Osteocyte (in vitro differentiated cells): Measurements from ENCODE around the gene LRRC27. TPM values are rescaled to one million over a fixed set of nuclear protein-coding genes. Genes with fewer than 3 reads are reported as not detected.

Experiments used
- DNase-seq: peaks from one replicate; pipeline ENCODE4 v3.0.0; 2021; ENCODE audit warnings: mixed read lengths; ENCODE audit not compliant: unreplicated experiment; ENCODE audit errors: extremely low spot score
- H3K27ac Mint-ChIP-seq: one replicate; pipeline ENCODE4 v1.8.0; 2021; ENCODE audit warnings: mild to moderate bottlenecking, mixed read lengths; ENCODE audit not compliant: unreplicated experiment
- H3K27me3 Mint-ChIP-seq: one replicate; pipeline ENCODE4 v1.8.0; 2021; ENCODE audit warnings: mixed read lengths; ENCODE audit not compliant: unreplicated experiment
- H3K36me3 Mint-ChIP-seq: one replicate; pipeline ENCODE4 v1.8.0; 2021; ENCODE audit warnings: mixed read lengths; ENCODE audit not compliant: unreplicated experiment
- H3K4me1 Mint-ChIP-seq: one replicate; pipeline ENCODE4 v1.8.0; 2021; ENCODE audit warnings: mixed read lengths; ENCODE audit not compliant: unreplicated experiment
- H3K4me3 Mint-ChIP-seq: one replicate; pipeline ENCODE4 v1.8.0; 2021; ENCODE audit warnings: mild to moderate bottlenecking, moderate library complexity, mixed read lengths; ENCODE audit not compliant: unreplicated experiment
- H3K9me3 Mint-ChIP-seq: one replicate; pipeline ENCODE4 v1.8.0; 2021; ENCODE audit warnings: mixed read lengths; ENCODE audit not compliant: unreplicated experiment
- CTCF ChIP-seq: fragments of 200-600 bp; sonication (generic); IDR thresholded peaks from 2 replicates; pipeline ENCODE4 v1.5.0; 2021; ENCODE audit warnings: antibody characterized with exemption, mild to moderate bottlenecking, moderate library complexity
- total RNA-seq: library from RNA; stranded (reverse); gene quantifications from 2 replicates; pipeline ENCODE4 v1.2.1, GENCODE V29; 2021

The LRRC27 gene
- total RNA-seq, 1 donor from 2014 or later = 18.9 TPM

DNA sequence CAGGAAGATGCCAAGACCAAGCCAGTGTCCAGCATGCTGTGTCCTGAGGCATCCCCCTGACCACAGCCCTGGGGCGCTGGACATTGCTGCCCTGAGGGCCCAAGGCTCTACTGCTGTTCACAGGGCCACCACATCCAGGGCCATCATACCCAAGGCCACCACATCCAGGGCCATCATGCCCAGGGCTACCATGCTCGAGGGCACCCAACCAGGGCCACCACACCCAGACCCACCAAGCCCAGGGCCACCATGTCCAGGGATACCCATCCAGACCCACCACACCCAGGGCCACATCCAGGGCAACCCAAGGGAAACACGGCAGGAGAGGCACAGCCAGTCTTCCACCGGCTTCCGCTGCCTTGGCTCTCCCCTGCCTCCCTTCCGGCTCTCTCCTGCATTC is 41.4 kb upstream of the LRRC27 start:
- Mint-ChIP-seq H3K27ac (no peak overlapping the region), H3K4me3 (no peak overlapping the region), H3K36me3 (no peaks in the 10 kb centered on the region), H3K4me1 (peaks cover 5% of the 10 kb centered on the region), H3K9me3 (peaks cover 9% of the 10 kb centered on the region), H3K27me3 (peaks cover 30% of the 10 kb centered on the region)
- TF ChIP-seq CTCF = no peak
- no peak for DNase-seq

- H3K4me1 Mint-ChIP-seq = peaks cover 5% of the 10 kb centered on the region
- H3K4me3 Mint-ChIP-seq = no peak overlapping the region
- no peak for DNase-seq
- peaks cover 9% of the 10 kb centered on the region for H3K9me3 Mint-ChIP-seq
- TF ChIP-seq CTCF = no peak
- no peaks in the 10 kb centered on the region for H3K36me3 Mint-ChIP-seq
- H3K27ac Mint-ChIP-seq = no peak overlapping the region
- H3K27me3 Mint-ChIP-seq = peaks cover 23% of the 10 kb centered on the region
These were observed 40.2 kb upstream of the LRRC27 start for GRCh38 chr10:132291826-132292225.

DNA sequence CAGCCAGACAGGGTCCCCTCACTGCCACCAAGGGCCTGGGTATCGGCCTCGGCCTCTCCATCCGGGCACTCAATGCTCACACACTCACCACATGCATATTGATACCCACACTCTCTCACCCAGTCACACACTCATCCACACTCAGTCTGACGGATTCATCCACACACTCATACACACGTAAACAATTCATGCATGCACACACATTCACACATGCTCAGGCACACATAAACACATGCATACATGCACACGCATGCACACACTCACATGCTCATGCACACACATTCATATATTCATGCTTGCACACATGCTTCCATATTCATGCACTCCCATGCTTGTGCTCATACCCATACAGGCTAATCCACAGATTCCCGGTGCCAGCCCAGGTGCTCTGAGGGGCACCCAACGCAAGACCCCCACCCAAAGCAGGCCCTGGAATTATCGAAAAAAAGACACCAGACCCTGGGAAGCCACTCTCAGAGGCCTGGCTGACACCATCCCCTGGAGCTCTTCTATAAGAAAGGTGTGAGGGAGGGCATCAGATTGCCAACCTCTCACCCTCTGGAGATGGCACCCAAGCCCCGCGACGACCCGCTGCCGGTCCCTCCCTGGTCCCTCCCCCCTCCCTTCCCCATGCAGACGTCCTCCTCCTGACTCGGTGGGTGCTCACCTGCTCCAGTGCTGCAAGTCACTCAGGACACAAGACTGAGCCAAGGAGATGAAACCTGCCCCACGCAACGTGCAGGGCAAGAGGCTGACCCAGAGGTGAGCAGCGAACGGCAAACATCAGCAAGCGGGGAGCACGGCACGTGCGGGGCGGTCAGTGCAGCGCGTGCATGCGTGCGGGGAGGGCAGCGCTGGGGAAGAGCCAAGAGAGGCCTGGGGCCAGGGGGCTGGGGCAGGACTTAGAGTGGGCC is 39.4 kb upstream of the LRRC27 start:
- Mint-ChIP-seq H3K36me3 (no peaks in the 10 kb centered on the region), H3K27ac (no peak overlapping the region), H3K9me3 (peaks cover 9% of the 10 kb centered on the region), H3K27me3 (peaks cover 23% of the 10 kb centered on the region), H3K4me1 (peaks cover 5% of the 10 kb centered on the region), H3K4me3 (no peak overlapping the region)
- no peak for DNase-seq
- TF ChIP-seq CTCF = no peak

DNA sequence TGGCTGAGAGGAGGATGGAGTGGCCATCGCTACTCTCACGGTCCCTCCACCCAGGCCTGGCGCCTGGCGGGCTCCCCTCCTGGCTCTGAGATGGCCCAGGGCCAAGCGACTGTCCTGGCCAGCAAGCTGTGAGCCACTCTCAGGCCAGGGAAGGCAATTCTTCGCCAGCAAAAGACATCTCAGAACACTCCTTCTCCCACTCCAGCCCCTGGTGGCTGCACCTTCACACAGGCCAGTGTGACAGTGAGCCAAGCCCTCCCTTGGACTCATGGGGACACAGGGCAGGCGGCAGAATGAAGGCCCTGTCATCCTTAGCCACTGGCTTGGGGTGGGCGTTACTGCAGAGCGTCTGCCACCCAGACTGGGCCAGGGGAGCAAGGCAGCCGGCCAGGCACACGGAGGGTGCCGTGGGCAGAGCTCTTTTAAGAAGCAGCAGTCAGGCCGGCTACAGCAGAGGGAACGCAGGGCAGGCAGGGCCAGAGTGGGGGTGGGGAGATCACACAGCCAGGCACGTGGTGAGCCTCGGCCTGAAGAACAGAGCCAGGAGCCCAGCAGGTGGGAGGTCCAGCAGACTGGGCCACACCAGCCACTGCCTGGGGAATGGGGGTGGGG is 38.7 kb upstream of the LRRC27 start:
- peaks cover 16% of the 10 kb centered on the region for H3K27me3 Mint-ChIP-seq
- H3K36me3 Mint-ChIP-seq = no peaks in the 10 kb centered on the region
- H3K4me3 Mint-ChIP-seq = no peak overlapping the region
- peaks cover 5% of the 10 kb centered on the region for H3K4me1 Mint-ChIP-seq
- no peak for DNase-seq
- peaks cover 9% of the 10 kb centered on the region for H3K9me3 Mint-ChIP-seq
- TF ChIP-seq CTCF = no peak
- H3K27ac Mint-ChIP-seq = no peak overlapping the region

DNA sequence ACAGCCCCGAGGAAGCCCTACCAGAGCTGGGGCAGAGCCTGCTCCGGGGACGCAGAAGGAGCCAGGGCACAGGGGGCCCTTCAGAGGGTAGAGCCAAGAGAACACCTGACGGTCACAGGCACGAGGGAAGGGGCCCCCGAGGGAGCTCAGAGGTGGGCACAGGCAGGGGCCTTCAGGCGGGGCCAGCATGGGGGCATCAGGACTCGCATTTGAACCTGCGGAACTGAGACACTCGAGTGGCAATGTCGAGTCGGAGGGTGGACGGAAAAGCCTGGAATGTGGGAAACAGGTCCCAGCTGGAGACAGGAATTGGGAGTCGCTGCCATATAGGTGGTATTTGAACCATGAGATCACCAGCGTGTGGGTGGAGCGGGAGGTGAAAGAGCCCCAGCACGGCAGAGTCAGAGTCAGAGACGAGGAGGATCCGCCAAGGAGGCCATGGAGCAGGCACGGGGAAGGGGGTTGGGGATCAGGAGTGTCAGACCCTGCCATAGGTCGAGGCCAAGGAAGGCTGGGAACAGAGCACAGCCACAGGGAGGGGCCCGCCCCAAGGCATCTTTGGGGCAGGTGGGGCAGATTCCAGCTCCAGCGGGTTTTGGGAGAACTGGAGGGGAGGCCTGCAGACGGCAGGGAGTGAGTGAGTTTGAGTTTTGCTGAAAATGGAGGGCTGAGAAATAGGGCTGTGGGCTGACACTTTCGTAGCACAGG is 38.0 kb upstream of the LRRC27 start:
- DNase-seq = no peak
- no peak overlapping the region for H3K27ac Mint-ChIP-seq

More for the DNA sequence above, 38.0 kb upstream of the LRRC27 start:
- H3K4me3 Mint-ChIP-seq = no peak overlapping the region
- H3K27me3 Mint-ChIP-seq = peaks cover 13% of the 10 kb centered on the region
- H3K9me3 Mint-ChIP-seq = peaks cover 4% of the 10 kb centered on the region
- no peak for TF ChIP-seq CTCF
- H3K4me1 Mint-ChIP-seq = peaks cover 5% of the 10 kb centered on the region
- no peaks in the 10 kb centered on the region for H3K36me3 Mint-ChIP-seq
